ENCODE measurements around the gene RDH13. TPM values are rescaled to one million over a fixed set of nuclear protein-coding genes. Genes with fewer than 3 reads are reported as not detected.

RDH13 gene
- total and polyA plus RNA-seq, 12 donors: 21.4 to 72.0 (median 53.2) TPM

GRCh38 chr19:55091126-55091910, 28.4 kb upstream of the RDH13 start:
- DNase-seq (peak in 1 of 2 donors; percentile 54), ATAC-seq (no peak)
- intact Hi-C loops (cut with DNase I): no loop called here
- Histone ChIP-seq H3K4me1 (peaks cover 8 to 37% (median 26%) of the 10 kb centered on the region in 9 donors), H3K27ac (peak overlapping the region in 1 of 10 donors; percentile 62), H3K36me3 (peaks cover 0 to 58% (median 40%) of the 10 kb centered on the region in 9 donors), H3K4me3 (no peak overlapping the region), H3K27me3 (peaks cover 0 to 22% (median under 1%) of the 10 kb centered on the region in 7 donors), H3K9me3 (no peaks in the 10 kb centered on the region)
- TF ChIP-seq, protein P1, sequence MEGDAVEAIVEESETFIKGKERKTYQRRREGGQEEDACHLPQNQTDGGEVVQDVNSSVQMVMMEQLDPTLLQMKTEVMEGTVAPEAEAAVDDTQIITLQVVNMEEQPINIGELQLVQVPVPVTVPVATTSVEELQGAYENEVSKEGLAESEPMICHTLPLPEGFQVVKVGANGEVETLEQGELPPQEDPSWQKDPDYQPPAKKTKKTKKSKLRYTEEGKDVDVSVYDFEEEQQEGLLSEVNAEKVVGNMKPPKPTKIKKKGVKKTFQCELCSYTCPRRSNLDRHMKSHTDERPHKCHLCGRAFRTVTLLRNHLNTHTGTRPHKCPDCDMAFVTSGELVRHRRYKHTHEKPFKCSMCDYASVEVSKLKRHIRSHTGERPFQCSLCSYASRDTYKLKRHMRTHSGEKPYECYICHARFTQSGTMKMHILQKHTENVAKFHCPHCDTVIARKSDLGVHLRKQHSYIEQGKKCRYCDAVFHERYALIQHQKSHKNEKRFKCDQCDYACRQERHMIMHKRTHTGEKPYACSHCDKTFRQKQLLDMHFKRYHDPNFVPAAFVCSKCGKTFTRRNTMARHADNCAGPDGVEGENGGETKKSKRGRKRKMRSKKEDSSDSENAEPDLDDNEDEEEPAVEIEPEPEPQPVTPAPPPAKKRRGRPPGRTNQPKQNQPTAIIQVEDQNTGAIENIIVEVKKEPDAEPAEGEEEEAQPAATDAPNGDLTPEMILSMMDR (IDR thresholded peaks at IDR 0.05): no peak
- WGBS, 2 donors: 81 to 82% methylated on average over 31 to 32 of the region's 32 CpGs

- Histone ChIP-seq H3K4me3 (no peak overlapping the region), H3K27me3 (peaks cover 0 to 29% (median 8%) of the 10 kb centered on the region in 7 donors), H3K36me3 (peaks cover 0 to 51% (median 35%) of the 10 kb centered on the region in 9 donors), H3K9me3 (no peaks in the 10 kb centered on the region), H3K27ac (no peak overlapping the region), H3K4me1 (peaks cover 8 to 44% (median 28%) of the 10 kb centered on the region in 9 donors)
- intact Hi-C loops (cut with DNase I): no loop called here
- WGBS, 2 donors: 94 to 97% methylated on average over 13 of the region's 13 CpGs
- TF ChIP-seq, protein P1 (IDR thresholded peaks at IDR 0.05): no peak
- ATAC-seq (no peak), DNase-seq (no peak)
These were observed 27.6 kb upstream of the RDH13 start for GRCh38 chr19:55090564-55090963.

GRCh38 chr19:55089342-55089944, 26.5 kb upstream of the RDH13 start:
- Histone ChIP-seq H3K27me3 (peaks cover 0 to 41% (median 19%) of the 10 kb centered on the region in 7 donors), H3K36me3 (peaks cover 0 to 40% (median 26%) of the 10 kb centered on the region in 9 donors), H3K27ac (no peak overlapping the region), H3K4me3 (no peak overlapping the region), H3K4me1 (peaks cover 8 to 42% (median 28%) of the 10 kb centered on the region in 9 donors), H3K9me3 (no peaks in the 10 kb centered on the region)
- 72 to 78% methylated on average over 3 of the region's 3 CpGs for WGBS, 2 donors
- TF ChIP-seq, protein P1 (IDR thresholded peaks at IDR 0.05): no peak
- DNase-seq (no peak), ATAC-seq (no peak)
- intact Hi-C loops (cut with DNase I): loop anchor here in 1 of 10 donors (2.0 kb wide), 1 partner anchor 27 kb away; the partner anchor contains the start of gene PPP1R12C

DNA sequence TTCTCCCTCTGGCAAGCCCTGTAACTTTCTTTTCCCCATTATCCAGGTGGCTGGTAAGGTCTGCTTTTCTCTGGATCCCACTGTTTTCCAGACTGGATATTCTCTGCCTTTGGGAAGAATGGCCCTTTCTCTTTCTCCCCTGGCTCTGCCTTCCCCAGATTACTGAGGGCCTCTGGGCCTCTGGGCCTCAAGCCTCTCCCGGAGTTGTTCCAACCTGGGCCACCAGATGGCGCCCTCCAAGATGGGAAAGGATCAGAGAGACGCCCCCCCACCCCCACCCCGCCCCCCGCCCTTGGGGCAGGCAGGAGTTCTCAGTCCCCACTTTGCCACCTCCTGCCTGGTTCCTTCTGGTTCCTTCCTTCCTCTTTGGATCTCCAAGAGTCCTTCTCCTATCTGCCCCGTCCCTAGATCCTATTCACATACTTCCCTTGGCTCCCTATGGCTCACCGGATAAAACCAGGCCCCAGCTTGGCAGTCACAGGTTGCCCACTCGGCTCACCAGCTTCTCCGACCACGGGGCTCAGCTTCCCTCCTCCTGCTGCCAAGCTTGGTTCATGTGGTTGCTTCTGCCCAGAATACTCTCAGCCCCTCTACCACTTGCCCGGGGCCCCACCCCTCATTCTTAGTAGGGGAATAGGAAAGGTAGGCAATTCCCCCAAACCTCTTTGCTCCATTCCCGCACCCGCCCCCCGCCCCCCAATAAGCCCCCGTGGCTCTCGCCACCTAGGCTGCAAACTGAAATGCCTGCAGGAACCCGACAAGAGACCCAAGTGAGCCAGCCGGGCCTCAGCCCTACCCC, 25.8 kb upstream of the RDH13 start:
- peak overlapping the region in 4 of 10 donors; percentile 56 to 68 (median 62) for H3K4me3 ChIP-seq
- peak overlapping the region in 6 of 10 donors; percentile 19 to 66 (median 45) for H3K27ac ChIP-seq
- no peaks in the 10 kb centered on the region for H3K9me3 ChIP-seq
- H3K27me3 ChIP-seq: peaks cover 0 to 48% (median 26%) of the 10 kb centered on the region in 7 donors
- TF ChIP-seq, protein P1 (IDR thresholded peaks at IDR 0.05): peak; percentile 74 to 93 (median 89)
- intact Hi-C loops (cut with DNase I): loop anchor here in 1 of 10 donors (2.0 kb wide), 1 partner anchor 28 kb away; the partner anchor contains the start of gene PPP1R12C
- ATAC-seq (peak in 6 of 8 donors; percentile 12 to 45 (median 30)), DNase-seq (peak; percentile 77 to 85)
- H3K36me3 ChIP-seq: peaks cover 0 to 36% (median 23%) of the 10 kb centered on the region in 9 donors
- WGBS, 2 donors: 44 to 59% methylated on average over 17 to 18 of the region's 18 CpGs
- H3K4me1 ChIP-seq: peaks cover 8 to 42% (median 28%) of the 10 kb centered on the region in 9 donors
